DMS114 treated with DMSO at 0.1 percent for 48 hours (cell line): ENCODE measurements around the gene MAP3K6.
A peak's percentile ranks its signal among the peaks of the same experiment; 100 is the strongest.

ENCODE experiments used
- DNase-seq: peaks from one replicate; lab custom pipeline; 2025; ENCODE audit not compliant: unreplicated experiment; lab: John Stamatoyannopoulos, UW

MAP3K6 gene

DNA sequence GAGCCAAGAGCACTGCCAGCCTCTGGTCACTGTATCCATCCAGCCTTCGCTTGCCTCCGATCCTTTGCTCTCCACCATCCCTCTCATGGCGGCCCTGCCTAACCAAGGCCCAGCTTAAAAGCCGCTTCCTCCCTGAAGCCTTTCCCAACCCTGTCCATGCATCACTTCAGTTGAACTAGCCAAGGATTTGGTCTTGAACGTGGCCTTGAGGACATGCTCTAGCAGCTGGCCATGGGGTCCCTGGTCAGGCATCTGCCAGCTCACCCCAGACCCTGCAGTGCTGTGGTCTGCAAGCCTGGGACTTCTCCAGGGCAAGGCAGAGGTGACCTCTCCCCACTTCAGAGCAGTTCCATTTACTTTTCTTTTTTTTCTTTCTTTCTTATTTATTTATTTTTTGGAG, 30.0 kb downstream of the MAP3K6 start:
- DNase-seq: no peak

DNA sequence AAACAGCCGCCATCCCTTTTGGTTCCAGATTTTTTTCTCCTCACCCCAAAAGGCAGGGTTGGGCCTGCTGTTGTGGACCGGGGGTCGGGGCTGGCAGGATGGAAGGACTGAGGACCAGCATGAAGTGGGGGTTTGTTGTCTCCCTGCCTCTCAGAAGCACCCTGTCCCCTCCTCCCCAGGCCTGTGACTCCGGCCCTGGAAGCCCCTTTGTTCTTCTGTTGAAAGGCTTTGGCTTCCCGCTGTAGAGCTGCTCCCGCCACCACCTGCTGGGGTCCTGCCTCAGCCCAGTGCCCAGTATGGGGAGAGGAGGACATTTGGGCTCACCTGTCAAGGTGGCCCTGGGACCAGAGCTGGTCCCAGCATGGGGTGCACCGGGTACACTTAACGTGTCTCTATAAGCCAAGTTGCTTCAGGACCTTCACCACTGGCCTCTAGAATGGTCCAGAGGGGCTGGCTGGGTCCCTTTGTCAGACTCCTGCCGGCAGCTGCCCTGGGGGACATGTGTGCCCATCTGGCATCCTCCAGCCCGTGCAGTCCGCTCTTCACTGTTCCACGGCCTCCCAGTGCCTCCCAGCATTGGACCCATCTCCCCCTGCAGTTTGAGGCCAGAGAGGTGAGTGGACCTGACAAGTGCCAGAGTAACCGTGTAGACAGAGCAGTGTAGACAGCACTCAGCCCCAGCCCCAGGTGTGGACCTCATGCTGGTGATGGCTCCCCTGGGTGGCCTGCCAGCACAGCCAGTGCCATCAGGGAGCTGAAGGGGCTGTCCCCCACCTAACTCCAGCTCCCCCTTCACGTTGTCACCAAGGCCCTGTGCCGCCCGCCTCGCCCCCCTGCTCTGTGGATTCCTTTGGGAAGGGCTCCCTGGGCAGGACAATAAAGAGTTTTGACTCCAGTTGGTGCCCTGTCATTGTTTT, 31.0 kb downstream of the MAP3K6 start:
- no peak for DNase-seq

DNA sequence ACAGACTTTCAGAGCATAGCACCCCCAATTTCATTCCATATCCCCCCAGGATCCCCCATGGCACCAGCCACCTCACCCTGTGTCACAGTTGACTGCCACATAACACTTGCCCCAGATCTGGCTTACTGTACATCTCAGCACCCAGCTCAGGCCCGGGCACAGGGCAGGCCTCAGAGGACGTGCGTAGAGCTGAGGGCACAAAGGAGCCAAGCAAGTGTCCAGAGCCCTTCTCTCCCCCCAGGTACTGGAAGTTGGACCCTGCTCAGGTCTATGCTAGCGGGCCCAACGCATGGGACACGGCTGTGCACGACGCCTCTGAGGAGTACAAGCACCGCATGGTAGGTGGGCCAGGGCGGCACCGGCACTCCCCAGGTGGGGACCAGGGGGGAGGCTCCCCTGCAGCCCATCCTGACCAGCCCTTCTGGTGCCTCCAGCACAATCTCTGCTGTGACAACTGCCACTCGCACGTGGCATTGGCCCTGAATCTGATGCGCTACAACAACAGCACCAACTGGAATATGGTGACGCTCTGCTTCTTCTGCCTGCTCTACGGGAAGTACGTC, 33.0 kb downstream of the MAP3K6 start:
- no peak for DNase-seq

DNA sequence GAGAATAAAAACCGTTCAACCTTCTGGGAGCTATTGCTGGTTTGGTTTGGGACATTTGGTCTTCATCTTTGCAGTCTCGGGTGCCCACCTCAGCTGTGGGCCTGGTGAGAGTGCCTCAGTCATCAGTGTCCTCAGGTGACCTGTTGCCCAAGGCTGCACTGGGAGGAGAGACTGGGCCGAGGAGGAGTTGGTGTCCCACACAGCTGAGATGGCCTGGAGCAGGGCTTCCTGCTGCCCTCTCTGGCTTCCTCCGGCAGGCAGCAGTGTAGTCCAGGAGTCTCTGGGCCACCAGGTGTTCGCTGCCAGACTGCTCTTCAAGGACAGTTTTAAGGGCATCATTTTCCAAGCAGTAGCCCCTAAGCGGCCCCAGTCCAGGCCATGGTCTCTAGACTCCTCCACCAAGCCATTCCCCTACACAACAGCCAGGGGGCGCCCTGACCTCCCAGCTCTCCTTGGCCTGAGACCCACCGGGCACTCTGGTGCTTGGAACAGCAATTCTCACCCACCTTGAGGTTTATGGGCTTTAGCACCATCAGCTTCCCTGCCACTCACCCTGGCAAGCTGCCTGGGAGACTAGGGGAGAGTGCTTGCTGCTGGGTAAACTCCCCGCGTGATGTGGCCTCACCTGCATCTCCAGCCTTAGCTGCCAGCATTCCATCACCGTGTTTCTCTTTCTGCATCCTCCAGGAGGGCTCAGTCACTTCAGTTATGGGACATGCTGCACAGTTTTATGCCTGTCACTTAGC, 34.1 kb downstream of the MAP3K6 start:
- DNase-seq: peak; percentile 9

DNA sequence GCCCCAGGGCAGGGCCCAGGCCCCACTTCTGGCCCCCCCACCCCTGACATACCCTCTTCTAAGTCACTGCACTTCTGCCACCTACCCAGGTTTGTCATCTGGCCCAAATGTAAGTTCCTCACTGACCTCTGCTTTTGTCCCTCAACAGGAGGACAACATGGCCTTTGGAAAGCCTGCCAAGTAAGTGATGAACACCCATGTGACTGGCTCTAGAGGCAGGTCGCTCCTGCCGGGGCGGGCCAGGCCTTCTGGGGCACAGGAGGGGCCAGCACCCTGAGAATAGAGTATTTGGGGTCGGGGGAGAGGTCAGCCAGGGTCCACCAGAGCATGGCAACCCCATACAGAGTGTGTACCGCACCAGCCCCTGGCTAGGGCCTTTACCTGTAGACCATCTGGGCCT, 34.8 kb downstream of the MAP3K6 start:
- no peak for DNase-seq

DNA sequence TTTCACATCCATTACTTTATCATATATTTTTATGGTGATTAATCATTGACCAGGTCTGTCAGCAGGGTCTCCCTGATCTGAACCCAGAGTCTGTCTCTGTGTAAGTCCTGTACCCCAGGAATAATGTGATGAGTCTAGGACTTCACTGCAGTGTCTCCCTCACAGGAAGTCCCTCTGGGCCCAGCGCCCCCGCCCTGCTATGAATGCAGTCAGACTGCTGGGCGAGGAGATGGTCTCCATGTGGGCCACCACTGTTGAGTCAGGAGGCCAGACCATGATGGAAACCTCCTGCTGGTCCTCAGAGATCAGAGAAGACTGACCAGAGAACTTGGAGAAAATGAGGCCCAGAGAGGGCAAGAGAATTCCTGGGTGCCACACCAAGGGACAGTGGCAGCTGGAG, 35.3 kb downstream of the MAP3K6 start:
- no peak for DNase-seq

DNA sequence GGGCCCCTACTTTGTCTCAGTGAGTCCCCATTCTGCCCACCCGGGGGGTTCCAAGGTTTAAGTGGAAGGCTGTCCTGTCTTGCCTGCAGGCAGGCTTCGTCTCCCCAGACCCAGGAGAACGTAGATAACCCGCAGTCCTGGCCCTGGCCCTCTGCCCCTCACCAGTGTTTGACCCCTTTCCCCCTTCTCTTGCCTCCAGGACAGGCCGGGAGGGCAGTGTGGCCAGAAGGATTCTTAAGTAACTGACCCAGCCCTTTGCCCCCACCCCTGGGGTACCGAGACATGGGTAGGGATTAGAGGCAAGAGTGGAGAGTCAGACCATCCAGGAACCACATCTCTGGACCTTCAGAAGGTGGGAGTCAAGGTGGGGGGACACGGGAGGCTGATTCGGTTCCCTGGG, 36.0 kb downstream of the MAP3K6 start:
- DNase-seq: no peak

DNA sequence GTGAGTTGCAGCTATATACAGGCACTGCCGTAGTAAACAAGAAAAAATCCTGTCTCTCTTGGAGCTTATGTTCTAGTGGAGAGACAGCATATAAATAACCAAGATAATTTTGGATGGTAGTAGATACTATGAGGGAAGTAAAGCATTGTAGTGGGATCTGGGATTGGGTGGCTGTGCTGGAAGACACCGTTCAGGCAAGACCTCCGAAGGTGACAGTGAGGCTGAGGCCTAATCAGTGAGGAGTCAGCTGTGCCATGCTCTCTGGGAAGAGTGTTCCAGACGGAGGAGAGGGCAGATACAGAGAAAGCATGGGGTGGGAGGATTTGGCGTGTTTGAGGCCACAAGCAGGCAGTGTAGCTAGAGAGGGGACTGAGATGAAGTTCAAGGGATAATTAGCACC, 38.8 kb downstream of the MAP3K6 start:
- no peak for DNase-seq

DNA sequence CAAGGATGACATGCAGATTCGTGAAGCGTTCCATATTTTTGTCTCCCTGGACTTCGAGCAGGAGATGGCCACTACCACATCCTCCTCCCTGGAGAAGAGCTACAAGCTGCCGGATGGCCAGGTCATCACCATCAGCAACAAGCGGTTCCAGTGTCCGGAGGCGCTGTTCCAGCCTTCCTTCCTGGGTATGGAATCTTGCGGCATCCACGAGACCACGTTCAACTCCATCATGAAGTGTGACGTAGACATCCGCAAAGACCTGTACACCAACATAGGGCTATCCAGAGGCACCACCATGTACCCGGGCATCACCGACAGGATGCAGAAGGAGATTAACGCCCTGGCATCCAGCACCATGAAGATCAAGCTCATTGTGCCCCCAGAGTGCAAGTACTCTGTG, 41.5 kb downstream of the MAP3K6 start:
- no peak for DNase-seq

DNA sequence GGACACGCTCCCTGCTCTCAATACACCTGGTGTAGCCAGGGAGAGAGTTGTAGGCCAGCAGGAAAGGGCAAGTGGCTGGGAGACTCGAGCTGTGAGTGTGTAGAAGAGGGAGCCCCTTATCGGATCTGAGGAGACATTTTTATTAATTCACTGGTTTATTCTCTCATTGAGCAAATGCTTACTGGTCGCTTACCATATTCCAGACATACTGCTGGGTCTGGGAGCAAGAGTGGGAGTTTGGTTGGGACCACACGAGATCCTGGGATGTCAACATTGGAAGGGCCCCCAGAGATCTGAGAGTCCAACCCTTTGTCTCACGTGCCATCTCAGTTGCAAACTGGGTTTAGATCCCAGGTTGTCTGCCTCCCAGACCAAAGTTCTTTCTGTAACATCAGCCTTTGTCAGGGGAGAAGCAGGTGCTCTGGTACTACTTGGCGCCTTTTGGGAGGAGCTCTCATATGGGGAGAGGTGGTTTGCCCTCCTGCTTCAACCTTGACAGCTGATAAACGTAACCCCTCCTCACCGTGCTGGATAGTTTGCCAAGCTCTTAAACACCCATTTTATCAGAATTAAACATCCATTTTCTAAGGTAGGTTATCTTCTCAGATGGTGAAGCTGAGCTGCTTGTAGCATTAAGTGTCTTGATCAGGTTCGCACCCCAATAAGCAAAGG, 44.1 kb downstream of the MAP3K6 start:
- no peak for DNase-seq

DNA sequence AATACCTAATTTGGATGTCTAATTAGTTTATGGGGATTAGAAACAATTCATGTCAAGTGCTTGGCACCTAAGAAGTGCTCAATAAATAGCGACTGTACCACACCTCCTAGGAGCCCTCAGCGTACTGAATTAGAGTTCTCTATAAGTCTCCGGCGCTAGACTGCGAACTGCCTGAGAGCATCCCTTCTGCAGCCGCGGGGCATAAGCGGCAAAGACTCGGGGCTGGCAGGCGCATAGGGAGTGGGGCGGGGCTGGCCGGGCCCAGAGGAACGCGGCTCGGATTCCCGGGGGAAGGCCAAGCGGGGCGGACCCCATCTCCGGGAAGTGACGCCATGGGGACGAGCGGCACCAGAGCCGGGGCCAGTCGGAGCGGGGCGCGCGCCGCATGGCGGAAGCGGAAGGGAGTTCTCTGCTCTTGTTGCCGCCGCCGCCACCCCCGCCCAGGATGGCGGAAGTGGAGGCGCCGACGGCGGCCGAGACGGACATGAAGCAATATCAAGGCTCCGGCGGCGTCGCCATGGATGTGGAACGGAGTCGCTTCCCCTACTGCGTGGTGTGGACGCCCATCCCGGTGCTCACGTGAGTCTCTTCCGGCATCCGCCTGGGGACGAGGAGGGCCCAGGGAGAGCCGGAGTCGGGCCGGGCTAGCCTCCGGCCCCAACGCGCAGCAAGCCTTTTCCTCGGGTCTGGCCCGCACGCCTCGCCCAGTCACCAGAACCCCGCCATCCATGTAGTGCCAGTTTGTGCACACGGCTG, 44.8 kb downstream of the MAP3K6 start, which contains the start of gene TMEM222:
Gene TMEM222 (plus strand): TSS at position 351 of the 756 bp plus-strand sequence. CDS start 35 bp downstream, at position 386.
- DNase-seq: peak; percentile 94

DNA sequence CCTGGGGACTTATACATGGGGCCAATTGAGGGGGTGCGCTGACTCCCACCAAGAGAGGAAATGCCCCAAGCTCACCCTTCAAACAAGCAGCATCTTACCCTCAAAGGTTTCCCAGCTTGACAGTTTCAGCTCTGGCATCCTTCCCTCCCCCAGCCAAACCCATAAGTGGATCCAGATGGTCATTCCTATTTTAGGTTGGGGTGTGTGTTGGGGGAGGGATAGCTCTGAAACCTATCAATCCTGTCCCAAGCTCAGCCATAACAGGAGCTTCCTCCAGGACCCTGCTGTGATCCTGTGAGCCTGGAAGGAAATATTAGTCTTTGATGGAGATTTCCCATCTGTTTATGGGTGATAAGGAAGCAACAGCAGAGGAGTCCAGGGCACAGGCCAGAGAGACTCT, 48.2 kb downstream of the MAP3K6 start:
- DNase-seq: no peak

DNA sequence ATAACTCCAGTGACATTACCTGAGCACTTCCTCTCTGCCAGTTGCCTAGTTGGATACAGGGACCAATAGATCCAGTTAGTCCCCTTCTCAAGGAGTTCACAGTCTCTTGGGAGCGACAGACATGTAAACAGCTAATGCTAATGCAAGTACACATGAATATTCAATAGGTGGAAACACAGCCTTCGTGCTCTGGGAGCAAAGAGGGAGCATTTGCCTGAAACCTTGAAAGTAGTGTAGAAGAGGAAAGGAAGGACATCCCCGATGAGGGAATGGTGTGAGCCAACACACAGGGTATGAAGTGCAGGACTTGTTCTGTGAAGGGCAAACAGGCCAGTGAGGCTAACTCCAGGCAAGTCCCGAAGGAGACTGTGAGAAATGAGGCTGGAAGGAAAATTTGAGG, 48.6 kb downstream of the MAP3K6 start:
- DNase-seq: no peak

DNA sequence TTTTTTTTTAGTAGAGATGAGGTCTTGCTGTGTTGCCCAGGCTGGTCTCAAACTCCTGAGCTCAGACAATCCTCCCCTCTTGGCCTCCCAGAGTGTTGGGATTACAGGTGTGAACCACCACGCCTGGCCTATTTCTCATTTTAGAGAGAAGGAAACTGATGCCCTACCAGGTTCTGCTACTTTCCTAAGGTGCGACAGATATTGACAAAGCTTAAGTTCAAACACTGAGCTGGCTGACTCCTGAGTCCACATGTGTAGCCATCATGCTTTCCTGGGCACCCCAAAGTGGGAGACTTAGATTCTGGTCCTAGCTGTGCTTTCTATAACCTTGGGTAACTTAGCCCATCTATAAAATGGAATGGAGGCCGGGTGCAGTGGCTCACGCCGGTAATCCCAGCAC, 49.9 kb downstream of the MAP3K6 start:
- DNase-seq: no peak

DNA sequence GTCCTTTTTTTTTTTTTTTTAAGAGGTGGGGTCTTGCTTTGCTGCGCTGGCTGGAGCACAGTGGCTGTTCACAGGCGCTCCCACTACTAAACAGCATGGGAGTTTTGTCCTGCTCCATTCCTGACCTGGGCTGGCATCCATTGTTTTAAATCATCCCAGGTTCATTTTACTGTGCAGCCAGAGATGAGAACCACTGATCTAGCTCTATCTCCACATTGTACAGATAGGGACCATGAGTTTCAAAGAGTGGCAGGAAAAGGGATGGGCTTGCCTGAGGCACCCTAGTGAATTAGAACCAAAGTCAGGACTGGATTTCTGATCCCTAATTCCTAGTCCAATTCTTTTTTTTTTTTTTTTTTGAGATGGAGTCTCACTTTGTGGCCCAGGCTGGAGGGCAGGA, 52.0 kb downstream of the MAP3K6 start:
- no peak for DNase-seq

DNA sequence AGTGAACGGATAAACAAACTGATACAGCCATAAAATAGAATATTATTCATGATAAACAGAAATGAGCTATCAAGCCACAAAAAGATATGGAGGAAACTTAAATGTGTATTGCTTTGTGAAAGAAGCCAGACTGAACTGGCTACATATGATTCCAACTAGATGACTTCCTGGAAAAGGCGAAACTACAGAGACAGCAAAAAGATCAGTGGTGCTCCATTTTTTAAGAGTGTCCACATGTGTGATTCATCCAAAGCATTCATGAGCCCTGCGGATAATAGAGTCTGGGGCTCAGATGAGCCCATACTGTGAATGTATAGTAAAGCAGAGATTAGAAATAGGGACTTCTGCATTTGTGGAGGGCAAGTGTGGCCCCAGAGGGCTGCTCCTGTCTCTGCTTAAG, 52.6 kb downstream of the MAP3K6 start:
- DNase-seq: no peak

DNA sequence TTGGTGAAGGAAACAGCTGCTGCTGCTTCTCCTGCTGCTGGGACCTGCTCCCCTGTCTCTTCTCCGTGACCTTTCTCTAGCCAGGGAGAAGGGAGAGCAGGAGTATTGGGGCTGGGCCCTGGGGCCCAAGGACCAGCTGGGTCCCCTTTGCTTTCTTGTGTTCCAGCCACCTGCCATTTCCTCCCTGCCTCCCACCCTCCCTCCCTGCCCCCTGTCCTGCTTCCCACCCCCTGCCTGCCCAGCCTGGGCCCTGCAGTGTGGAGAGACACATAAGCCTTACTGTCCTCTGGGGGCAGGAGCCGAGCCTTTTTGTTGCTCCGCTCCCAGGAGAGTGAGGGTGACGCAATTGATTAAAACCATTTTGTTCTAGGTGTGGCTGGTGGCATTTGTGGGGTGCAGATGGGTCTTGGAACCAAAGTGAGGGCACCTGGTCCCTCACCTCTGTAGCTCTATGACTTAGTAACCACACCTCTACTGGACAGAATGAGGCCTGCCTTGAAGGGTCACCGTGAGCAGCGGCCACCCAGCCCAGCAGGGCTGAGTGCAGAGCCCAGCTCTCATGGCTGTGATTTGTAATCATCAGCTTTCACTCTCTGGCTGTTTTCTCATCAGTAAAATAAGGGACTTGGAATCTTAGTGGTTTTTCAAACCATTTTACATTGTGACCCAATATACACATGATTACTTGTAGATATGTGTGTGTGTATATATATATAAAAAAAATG, 58.7 kb downstream of the MAP3K6 start:
- DNase-seq: no peak

DNA sequence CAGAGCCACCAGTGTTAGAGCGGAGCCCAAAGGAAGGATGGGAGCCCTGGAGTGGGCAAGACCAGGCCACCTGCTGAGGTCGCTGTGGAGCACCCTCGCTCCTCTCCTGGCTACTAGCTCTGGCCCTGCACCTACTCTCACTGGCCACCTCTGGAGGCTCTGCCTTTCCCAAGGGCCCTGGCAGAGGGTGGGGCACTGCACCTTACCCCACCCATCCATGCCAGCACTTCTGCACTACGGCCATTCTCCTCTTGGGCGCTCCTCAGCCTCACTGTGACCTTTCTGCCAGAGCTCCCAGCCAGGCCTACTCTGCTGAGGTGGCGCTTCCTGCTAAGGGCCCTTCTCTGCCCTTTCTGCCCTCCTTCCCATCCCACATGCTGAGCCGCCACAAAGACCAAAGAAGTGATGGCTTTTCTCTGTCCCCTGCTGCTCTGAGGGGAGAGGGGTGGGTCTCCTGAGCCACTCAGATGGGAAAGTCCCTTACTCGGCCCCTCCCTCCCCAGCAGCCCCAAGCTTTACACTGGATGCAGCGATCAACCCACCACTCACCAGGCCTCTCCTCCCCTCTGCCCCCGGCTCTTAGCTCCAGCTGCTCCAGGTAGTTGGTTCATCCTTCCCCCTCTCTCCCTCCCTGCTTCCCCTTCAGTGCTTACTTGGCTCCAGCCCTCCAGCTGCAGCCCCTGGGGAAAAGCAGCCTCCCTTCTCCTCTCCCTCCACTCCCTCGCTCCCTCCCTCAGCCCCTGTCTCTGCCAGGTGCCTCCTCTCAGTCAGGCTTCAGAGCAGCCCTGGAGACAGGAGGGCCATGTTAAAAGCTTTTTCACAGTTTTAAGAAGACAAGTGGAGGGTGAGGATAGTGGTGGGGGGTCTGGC, 59.6 kb downstream of the MAP3K6 start:
- DNase-seq: no peak

DNA sequence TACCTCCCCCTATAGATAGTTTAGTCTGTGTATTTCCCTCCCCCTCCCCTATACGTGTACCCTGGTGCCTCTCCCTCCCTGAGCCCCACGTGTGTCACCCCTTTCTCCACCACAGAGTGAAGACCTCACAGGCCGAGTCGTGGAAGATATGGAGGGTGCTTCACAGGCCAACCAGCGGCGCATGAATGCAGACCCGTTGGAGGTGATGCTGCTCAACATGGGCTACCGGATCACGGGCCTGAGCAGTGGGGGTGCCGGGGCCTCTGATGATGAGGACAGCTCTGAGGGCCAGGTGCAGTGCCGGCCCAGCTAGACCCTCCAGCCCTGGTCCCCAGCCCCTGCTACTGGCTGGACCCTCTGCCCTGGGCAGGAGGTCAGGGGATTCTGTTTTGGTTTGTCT, 60.7 kb downstream of the MAP3K6 start:
- DNase-seq: no peak
